Spleen (tissue), 7 donors: Measurements from ENCODE around the gene HOXA13.

Experiments used
- POLR2A ChIP-seq, 3 donors: fragments of 450-650 bp; IDR thresholded peaks; one replicate each; pipeline ENCODE4 v1.5.1; 2017; ENCODE audit warnings: antibody characterized with exemption in 3 of 3, mild to moderate bottlenecking in 1 of 3
- POLR2AphosphoS5 ChIP-seq, 3 donors: sonication (generic); formaldehyde crosslinking; IDR thresholded peaks; one replicate each; pipeline ENCODE4 v1.5.1; 2017; ENCODE audit warnings: antibody characterized with exemption in 3 of 3
- TF ChIP-seq, protein P1 (sequence below), 11 experiments: fragments of 200-600 bp in 7 of 11; fragments of 450-650 bp in 4 of 11; sonication (generic) in 4 of 11; IDR thresholded peaks in 8 of 11; conservative IDR thresholded peaks in 3 of 11; 1 replicate in 7 of 11; 2 replicates in 4 of 11; pipeline versions ENCODE4 v1.4.0 to v1.8.0; 2016 to 2021; ENCODE audit warnings: antibody characterized with exemption in 11 of 11, inconsistent platforms in 4 of 11, mild to moderate bottlenecking in 1 of 11
- donor health status: DM: no; HTN: no; CAD: no; lungs with moderate emphysema.
- donor health status: DM: no; HTN: no; CAD: no.
- donor health status: DM: no; HTN: no; CAD: no.

DNA sequence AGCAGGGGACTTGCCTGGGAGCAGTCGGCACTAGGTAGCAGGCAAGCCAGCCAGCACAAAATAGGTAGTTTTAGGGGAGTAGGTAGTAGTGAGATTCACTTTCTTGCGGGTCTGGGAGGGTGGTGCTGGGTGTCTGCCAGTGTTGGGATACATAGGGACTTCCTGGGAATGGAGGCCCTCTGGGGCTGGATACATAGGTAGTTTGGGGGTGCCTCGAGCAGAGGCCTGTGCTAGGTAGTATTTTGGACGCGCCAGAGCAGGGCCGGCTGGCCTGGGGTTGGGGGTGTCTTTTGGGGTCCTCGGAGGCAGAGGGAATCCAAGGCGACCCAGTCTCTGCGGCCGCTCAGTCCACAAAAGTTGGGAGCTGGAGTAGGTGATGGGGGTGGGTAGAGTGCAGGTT, 45.5 kb downstream of the HOXA13 start:
- TF ChIP-seq, protein P1, sequence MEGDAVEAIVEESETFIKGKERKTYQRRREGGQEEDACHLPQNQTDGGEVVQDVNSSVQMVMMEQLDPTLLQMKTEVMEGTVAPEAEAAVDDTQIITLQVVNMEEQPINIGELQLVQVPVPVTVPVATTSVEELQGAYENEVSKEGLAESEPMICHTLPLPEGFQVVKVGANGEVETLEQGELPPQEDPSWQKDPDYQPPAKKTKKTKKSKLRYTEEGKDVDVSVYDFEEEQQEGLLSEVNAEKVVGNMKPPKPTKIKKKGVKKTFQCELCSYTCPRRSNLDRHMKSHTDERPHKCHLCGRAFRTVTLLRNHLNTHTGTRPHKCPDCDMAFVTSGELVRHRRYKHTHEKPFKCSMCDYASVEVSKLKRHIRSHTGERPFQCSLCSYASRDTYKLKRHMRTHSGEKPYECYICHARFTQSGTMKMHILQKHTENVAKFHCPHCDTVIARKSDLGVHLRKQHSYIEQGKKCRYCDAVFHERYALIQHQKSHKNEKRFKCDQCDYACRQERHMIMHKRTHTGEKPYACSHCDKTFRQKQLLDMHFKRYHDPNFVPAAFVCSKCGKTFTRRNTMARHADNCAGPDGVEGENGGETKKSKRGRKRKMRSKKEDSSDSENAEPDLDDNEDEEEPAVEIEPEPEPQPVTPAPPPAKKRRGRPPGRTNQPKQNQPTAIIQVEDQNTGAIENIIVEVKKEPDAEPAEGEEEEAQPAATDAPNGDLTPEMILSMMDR (IDR thresholded peaks at IDR 0.05 in 8 of 11, conservative IDR thresholded peaks at IDR 0.05 in 3 of 11) = no peak
- no peak for TF ChIP-seq POLR2AphosphoS5 (IDR thresholded peaks at IDR 0.05)
- TF ChIP-seq POLR2A (IDR thresholded peaks at IDR 0.05) = no peak
